ENCODE measurements around the gene ADISSP. TPM values are rescaled to one million over a fixed set of nuclear protein-coding genes. Genes with fewer than 3 reads are reported as not detected.

ADISSP gene
- total and polyA plus RNA-seq, 2 of the 8 experiments (the other 6 are each of a cell fraction or from before 2014, with no cell fraction given): 111 to 141 TPM

DNA sequence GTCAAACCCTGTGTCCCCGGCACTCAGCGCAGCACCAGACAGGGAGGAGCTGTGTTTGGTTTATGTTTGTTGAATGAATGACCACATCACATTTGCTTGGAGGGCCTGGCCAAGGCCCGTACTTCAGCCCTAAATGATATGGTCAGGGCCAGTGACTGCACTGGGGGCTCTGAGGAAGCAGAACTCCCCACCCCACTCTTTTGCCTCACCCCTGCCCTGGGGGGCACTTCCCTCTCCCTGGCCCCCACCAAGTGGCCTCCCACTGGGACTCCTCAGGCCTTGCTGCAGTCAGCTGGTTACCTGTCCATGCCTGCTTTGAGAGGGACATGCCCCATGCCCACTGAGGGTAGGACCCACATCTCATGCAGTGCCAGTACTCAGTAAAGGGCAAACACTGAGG is 2.9 kb downstream of the ADISSP start:
- Histone ChIP-seq H4K5ac (ENCODE audit: insufficient read length, low read depth, low read length) (no peak overlapping the region), H2BK120ac (replicated peaks; ENCODE audit: low read depth, low read length) (no peak overlapping the region), H3K4me3 (ENCODE audit: extremely low read depth in 1 of 4, insufficient read depth in 2 of 4, low read depth in 3 of 4, low read length in 4 of 4) (no peak overlapping the region), H3K56ac (replicated peaks; ENCODE audit: insufficient read length, low read depth, low read length) (no peak overlapping the region), H3K14ac (ENCODE audit: insufficient read length) (no peak overlapping the region), H3K23me2 (ENCODE audit: low read depth, low read length) (peaks cover 12% of the 10 kb centered on the region; the same call in 1 of the 2 replicates), H2BK15ac (ENCODE audit: low read length) (no peak overlapping the region), H4K91ac (replicated peaks; ENCODE audit: insufficient read length, low read length) (no peak overlapping the region), H3K9me3 (ENCODE audit: insufficient read depth in 2 of 2, low read depth in 1 of 2, low read length in 1 of 2) (no peaks in the 10 kb centered on the region), H2AK5ac (ENCODE audit: low read depth, low read length) (no peak overlapping the region), H3K18ac (ENCODE audit: extremely low read depth, low read length) (no peak overlapping the region), H3K9ac (replicated peaks in 1 of 4; ENCODE audit: extremely low read depth in 1 of 4, low read depth in 3 of 4, low read length in 3 of 4) (no peak overlapping the region), H4K20me1 (replicated peaks in 1 of 2; ENCODE audit: control insufficient read depth in 1 of 2, insufficient read depth in 2 of 2, low read length in 2 of 2) (peaks cover 0 to 10% of the 10 kb centered on the region in 2 experiments), H4K8ac (ENCODE audit: extremely low read depth, insufficient read depth, low read length) (no peak overlapping the region), H3K27ac (ENCODE audit: low read depth, low read length) (no peak overlapping the region), H2BK5ac (ENCODE audit: low read depth, low read length) (no peak overlapping the region), H2AFZ (ENCODE audit: low read length) (no peak overlapping the region), H3K27me3 (replicated peaks in 1 of 4; ENCODE audit: control insufficient read depth in 3 of 4, extremely low read depth in 1 of 4, insufficient read depth in 3 of 4, low read length in 3 of 4) (no peaks in the 10 kb centered on the region), H3K36me3 (ENCODE audit: control insufficient read depth in 2 of 4, insufficient read depth in 4 of 4, low read length in 3 of 4) (peaks cover 0 to 6% (median 0%) of the 10 kb centered on the region in 4 experiments; a peak in 1 of 8 replicates), H3K79me2 (ENCODE audit: control insufficient read depth in 1 of 2, insufficient read depth in 2 of 2, low read length in 2 of 2) (peaks cover 0 to 30% of the 10 kb centered on the region in 2 experiments; a peak in 1 of 4 replicates), H2BK12ac (ENCODE audit: low read depth, low read length) (no peak overlapping the region), H3K4me2 (ENCODE audit: insufficient read depth in 1 of 2, low read depth in 2 of 2, low read length in 2 of 2) (no peak overlapping the region), H3K4me1 (replicated peaks in 1 of 4; ENCODE audit: control insufficient read depth in 3 of 4, insufficient read depth in 4 of 4, low read length in 3 of 4) (peaks cover 3 to 15% (median 6%) of the 10 kb centered on the region in 4 experiments; a peak in 6 of 7 replicates), H3K79me1 (ENCODE audit: low read depth, low read length) (peaks cover 20% of the 10 kb centered on the region), H3K4ac (replicated peaks; ENCODE audit: insufficient read length, low read depth, low read length) (no peak overlapping the region), H3K23ac (ENCODE audit: insufficient read length) (no peak overlapping the region), H2BK20ac (ENCODE audit: low read length) (no peak overlapping the region)
- 100% methylated on average over 3 of the region's 3 CpGs; no CpG with 5 or more reads in 1 of the 2 experiments for WGBS, 2 experiments (ENCODE audit: extremely low coverage in 1 of 2, insufficient coverage in 1 of 2, insufficient read length in 1 of 2, insufficient replicate concordance in 2 of 2, low coverage in 1 of 2, low lambda C conversion rate in 2 of 2, missing lambda C conversion rate in 1 of 2)
- FAIRE-seq (no peak), DNase-seq (ENCODE audit: low read depth in 1 of 2, low spot score in 2 of 2) (no peak)
- CTCF ChIA-PET (ENCODE audit: partially characterized antibody): interaction anchor here (1.1 to 14.2 kb wide), 6 partner anchors 12 to 88 kb away, joined by 3 to 277 read pairs (median 6); no protein-coding TSS in a partner anchor
- POLR2A ChIA-PET (ENCODE audit: partially characterized antibody): interaction anchor here (1.2 to 4.4 kb wide), 3 partner anchors 9 to 14 kb away, joined by 3 to 46 read pairs (median 4); no protein-coding TSS in a partner anchor
- TF ChIP-seq GABPA (IDR thresholded peaks at IDR 0.05; ENCODE audit: borderline replicate concordance, insufficient read depth, low read length): no peak
- TF ChIP-seq, protein P1, sequence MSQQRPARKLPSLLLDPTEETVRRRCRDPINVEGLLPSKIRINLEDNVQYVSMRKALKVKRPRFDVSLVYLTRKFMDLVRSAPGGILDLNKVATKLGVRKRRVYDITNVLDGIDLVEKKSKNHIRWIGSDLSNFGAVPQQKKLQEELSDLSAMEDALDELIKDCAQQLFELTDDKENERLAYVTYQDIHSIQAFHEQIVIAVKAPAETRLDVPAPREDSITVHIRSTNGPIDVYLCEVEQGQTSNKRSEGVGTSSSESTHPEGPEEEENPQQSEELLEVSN (IDR thresholded peaks at IDR 0.05): no peak
- TF ChIP-seq KDM4A (IDR thresholded peaks at IDR 0.05; ENCODE audit: low read depth, low read length, severe bottlenecking): no peak
- no peak for TF ChIP-seq YY1 (IDR thresholded peaks at IDR 0.05; ENCODE audit: low read depth, low read length)
- no peak for TF ChIP-seq CEBPB (IDR thresholded peaks at IDR 0.05; ENCODE audit: low read depth, low read length)
- TF ChIP-seq HDAC6 (IDR thresholded peaks at IDR 0.05; ENCODE audit: low read depth, low read length): no peak
- TF ChIP-seq KDM1A (IDR thresholded peaks at IDR 0.05; ENCODE audit: borderline replicate concordance, low read length): no peak
- no peak for TF ChIP-seq EP300 (IDR thresholded peaks at IDR 0.05; ENCODE audit: borderline replicate concordance in 1 of 2, low read depth in 2 of 2, low read length in 2 of 2)
- no peak for TF ChIP-seq CBX8 (IDR thresholded peaks at IDR 0.05; ENCODE audit: borderline replicate concordance, low read depth, low read length)
- TF ChIP-seq POU5F1 (IDR thresholded peaks at IDR 0.05; ENCODE audit: low read depth, low read length): no peak
- TF ChIP-seq TAF1 (IDR thresholded peaks at IDR 0.05; ENCODE audit: low read depth, low read length): no peak
- TF ChIP-seq SIX5 (IDR thresholded peaks at IDR 0.05; ENCODE audit: low read depth, low read length): no peak
- no peak for TF ChIP-seq SRF (IDR thresholded peaks at IDR 0.05; ENCODE audit: low read depth, low read length)
